Omental fat pad (tissue), 4 donors: ENCODE measurements around the gene MAP7. TPM values are rescaled to one million over a fixed set of nuclear protein-coding genes. Genes with fewer than 3 reads are reported as not detected.

ENCODE experiments used
- ATAC-seq: fragments of 150-250 bp; one replicate; pipeline ENCODE4 v1.9.1; 2016; ENCODE audit warnings: mild to moderate bottlenecking, moderate library complexity; ENCODE audit not compliant: low FRiP score
- DNase-seq: peaks from one replicate; pipeline ENCODE4 v3.0.0-alpha.2; 2019; ENCODE audit warnings: low spot score
- total RNA-seq, 4 donors: library from RNA; depleted of rRNA; stranded (reverse); fragments of >200 nt; gene quantifications; one replicate each; pipeline ENCODE4 v1.1.0, GENCODE V29; 2016
- TF ChIP-seq, protein P1 (sequence below), 3 donors: fragments of 450-650 bp; IDR thresholded peaks; one replicate each; pipeline ENCODE4 v1.5.1; 2016 to 2017; ENCODE audit warnings: antibody characterized with exemption in 3 of 3, mild to moderate bottlenecking in 3 of 3, moderate library complexity in 2 of 3

MAP7 gene
- 1 to 10 TPM; 2.2 to 5.3 (median 4.5) TPM for total RNA-seq

- ATAC-seq (peak; percentile 94), DNase-seq (peak; percentile 29)
- TF ChIP-seq, protein P1, sequence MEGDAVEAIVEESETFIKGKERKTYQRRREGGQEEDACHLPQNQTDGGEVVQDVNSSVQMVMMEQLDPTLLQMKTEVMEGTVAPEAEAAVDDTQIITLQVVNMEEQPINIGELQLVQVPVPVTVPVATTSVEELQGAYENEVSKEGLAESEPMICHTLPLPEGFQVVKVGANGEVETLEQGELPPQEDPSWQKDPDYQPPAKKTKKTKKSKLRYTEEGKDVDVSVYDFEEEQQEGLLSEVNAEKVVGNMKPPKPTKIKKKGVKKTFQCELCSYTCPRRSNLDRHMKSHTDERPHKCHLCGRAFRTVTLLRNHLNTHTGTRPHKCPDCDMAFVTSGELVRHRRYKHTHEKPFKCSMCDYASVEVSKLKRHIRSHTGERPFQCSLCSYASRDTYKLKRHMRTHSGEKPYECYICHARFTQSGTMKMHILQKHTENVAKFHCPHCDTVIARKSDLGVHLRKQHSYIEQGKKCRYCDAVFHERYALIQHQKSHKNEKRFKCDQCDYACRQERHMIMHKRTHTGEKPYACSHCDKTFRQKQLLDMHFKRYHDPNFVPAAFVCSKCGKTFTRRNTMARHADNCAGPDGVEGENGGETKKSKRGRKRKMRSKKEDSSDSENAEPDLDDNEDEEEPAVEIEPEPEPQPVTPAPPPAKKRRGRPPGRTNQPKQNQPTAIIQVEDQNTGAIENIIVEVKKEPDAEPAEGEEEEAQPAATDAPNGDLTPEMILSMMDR (IDR thresholded peaks at IDR 0.05), result peak in 2 of 3 donors; percentile 34 to 62
Observed at GRCh38 chr6:136550330-136551071, at the start of gene MAP7. MAP7 (minus strand) TSS chr6:136550422; CDS start chr6:136550408, 14 bp downstream.

- DNase-seq (no peak), ATAC-seq (no peak)
- TF ChIP-seq, protein P1 (IDR thresholded peaks at IDR 0.05), result no peak
Observed at GRCh38 chr6:136599329-136600011, 49.2 kb upstream of the MAP7 start.

DNA sequence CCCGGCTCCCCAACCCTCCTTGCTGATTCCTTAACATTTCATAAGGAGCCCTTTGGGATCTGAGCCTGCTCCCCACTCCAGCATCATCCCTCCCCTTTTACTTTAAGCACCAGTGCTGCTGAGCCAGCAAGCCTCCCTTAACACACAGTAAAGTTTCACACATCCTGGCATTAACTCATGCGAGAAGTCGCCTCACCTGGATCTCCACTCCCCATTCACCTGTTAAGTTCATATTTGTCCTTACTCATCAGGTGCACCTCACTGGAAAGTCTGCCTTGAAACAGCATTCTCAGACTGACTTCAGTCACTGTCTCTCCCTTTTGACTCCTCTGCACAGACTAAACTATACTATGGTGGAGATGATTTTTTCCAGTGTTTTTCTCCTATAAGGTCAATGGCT is 47.8 kb upstream of the MAP7 start:
- TF ChIP-seq, protein P1 (IDR thresholded peaks at IDR 0.05), result no peak
- ATAC-seq, result no peak
- no peak for DNase-seq

GRCh38 chr6:136594671-136595070 is 44.4 kb upstream of the MAP7 start:
- TF ChIP-seq, protein P1 (IDR thresholded peaks at IDR 0.05), result no peak
- DNase-seq, result no peak
- ATAC-seq, result no peak

DNA sequence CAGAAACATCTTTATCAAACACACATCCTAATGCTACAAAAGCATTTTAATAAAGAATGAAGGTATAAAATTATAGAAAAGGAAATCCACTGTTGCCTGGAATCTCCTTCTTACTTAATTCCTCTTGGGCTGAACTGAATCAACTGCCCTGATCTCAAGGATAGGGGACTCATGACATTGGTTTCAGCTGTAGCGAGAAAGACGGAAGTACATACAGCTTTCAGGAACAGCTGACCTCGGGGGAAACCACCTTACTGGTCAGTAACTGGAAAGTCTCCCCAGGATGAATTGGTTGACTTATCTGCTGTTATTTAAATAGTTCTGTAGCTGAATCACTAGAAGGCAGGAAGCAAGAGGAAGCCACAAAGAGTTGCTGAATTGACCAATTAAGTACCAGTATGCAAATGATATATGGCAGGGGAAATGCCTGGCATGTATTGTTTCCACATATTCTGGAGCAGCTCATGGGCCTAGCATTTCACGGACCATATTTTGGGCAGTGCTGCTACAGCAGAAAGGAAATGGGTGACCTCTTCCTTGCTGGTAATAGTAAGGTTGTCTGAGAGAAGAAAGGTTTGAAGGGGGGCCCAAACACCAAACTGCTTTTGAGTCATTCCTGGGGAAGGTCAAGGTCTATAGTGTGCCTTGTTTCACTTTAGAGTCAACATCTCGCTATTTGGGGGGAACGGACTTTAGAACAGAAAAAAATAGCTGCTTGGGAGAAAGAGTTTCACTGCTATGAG is 43.7 kb upstream of the MAP7 start:
- no peak for DNase-seq
- peak; percentile 71 for ATAC-seq

DNA sequence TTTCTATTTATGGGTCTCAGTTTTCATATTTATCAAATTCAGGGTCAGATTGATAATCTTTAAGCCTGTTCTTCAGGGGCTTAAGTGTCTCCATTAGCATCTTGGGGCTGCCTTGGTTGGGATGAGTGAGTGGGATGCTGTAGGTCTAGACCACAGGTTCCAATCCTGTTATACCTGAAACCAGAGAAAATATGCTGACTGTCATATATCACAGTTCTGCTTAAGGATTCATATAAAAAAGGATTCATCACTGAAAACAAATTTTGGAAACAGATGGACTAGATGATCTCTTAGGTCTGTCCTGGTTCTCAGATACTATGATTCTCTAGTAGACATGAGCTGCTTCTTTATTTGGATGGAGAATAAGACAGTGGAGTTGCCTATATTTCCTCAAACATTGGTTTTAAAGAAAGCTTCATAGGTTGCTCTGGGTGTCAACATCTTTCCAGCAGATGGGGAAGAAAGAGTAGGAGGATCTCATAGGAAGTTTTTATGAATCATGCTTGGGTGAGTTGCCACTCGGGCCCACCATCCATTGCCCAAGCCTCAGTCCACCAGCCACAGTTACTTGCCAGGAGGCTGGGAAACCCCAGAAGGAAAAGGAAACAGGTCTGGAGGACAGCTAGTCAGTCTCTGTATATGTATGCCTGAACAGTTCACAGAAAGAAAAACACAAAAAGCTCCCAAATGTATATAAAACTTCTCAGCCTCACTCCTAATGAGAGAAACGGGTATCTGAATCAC is 42.9 kb upstream of the MAP7 start:
- ATAC-seq (peak; percentile 56), DNase-seq (no peak)
- TF ChIP-seq, protein P1 (IDR thresholded peaks at IDR 0.05), result no peak

More for the DNA sequence above, 43.7 kb upstream of the MAP7 start:
- TF ChIP-seq, protein P1 (IDR thresholded peaks at IDR 0.05), result no peak
